SH-SY5Y (cell line): Measurements from ENCODE around the gene PRSS36.

Source experiments
- GATA2 ChIP-seq: IDR thresholded peaks from 2 replicates; pipeline ENCODE4 v1.6.1; 2011; ENCODE audit warnings: mild to moderate bottlenecking, low read depth, low read length
- GATA3 ChIP-seq: IDR thresholded peaks from 2 replicates; pipeline ENCODE4 v1.6.1; 2011; ENCODE audit warnings: low read depth, mild to moderate bottlenecking, low read length, moderate library complexity

DNA sequence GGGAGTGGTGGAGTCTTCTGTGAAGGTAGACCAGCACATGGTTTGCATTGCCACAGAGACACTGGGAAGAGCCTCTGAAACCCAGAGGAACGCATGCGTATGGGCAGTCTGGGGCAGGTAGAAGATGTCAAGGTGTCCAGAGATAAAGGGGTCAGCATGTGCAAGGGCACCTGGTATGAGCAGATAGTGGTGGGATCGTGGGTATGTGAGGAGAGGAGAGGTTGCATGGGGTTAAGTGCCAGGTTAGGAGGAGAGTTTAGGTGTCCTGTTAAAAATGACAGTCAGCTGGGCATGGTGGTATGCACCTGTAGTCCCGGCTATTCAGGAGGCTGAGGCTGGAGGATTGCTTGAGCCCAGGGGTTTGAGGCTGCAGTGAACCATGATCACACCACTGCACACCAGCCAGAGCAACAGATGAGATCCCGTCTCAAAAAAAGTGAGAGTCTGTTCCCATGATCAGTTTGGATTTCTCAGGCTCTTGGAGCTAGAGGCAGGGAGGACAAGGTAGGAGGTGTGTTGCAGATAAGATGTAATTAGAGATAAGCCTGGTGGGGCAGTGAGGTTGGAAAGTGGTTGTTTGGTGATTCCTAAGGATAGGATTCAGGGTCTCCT, 49.7 kb upstream of the PRSS36 start:
- no peak; the same call in 1 of the 2 replicates for TF ChIP-seq GATA2
- no peak for TF ChIP-seq GATA3
